ENCODE results near the gene IL4R.

- no peak for TF ChIP-seq EZH2 (IDR thresholded peaks at IDR 0.05; ENCODE audit: low read length, unreplicated experiment)
- TF ChIP-seq, protein P1, sequence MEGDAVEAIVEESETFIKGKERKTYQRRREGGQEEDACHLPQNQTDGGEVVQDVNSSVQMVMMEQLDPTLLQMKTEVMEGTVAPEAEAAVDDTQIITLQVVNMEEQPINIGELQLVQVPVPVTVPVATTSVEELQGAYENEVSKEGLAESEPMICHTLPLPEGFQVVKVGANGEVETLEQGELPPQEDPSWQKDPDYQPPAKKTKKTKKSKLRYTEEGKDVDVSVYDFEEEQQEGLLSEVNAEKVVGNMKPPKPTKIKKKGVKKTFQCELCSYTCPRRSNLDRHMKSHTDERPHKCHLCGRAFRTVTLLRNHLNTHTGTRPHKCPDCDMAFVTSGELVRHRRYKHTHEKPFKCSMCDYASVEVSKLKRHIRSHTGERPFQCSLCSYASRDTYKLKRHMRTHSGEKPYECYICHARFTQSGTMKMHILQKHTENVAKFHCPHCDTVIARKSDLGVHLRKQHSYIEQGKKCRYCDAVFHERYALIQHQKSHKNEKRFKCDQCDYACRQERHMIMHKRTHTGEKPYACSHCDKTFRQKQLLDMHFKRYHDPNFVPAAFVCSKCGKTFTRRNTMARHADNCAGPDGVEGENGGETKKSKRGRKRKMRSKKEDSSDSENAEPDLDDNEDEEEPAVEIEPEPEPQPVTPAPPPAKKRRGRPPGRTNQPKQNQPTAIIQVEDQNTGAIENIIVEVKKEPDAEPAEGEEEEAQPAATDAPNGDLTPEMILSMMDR (conservative IDR thresholded peaks at IDR 0.05; ENCODE audit: low read depth, low read length) = no peak
- no peak for TF ChIP-seq EZH2phosphoT487 (IDR thresholded peaks at IDR 0.05; ENCODE audit: borderline replicate concordance, low read length)
Measured at GRCh38 chr16:27341971-27342370, 28.2 kb downstream of the IL4R start.

Measured in PC-3 (cell line).